ENCODE results near the gene WNT7A. TPM values are rescaled to one million over a fixed set of nuclear protein-coding genes. Genes with fewer than 3 reads are reported as not detected.
"Not testable (repeated sequence)": the region's sequence is repeated elsewhere in the genome, so short reads cannot be mapped to it uniquely, and the experiment has no call there.

WNT7A gene
- total RNA-seq, 1 donor from 2014 or later: 1.0 TPM

DNA sequence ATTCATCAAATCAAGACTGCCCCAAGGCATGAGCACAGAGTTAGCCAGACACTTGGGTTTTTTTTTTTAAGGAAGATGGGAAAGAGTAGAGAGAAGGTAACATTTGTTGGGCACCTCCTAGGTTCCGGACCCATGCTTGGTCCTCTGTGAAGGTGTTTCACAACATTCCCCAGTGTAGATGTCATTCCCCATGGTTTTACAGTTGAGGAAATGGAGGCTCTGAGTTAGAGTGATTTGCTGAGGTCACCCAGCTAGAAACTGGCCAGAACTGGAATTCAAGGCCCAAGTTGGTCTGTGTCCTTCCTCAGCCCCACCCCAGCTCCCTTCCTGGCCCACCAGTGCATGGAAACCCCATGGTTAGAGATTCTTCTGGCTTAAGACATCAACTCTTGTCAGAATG lies 19.9 kb downstream of the WNT7A start:
- no peak for DNase-seq (ENCODE audit: low spot score in 2 of 2, unreplicated experiment in 2 of 2)
- Mint-ChIP-seq H3K27me3 (ENCODE audit: low read depth) (peaks cover 49% of the 10 kb centered on the region), H3K4me1 (no peaks in the 10 kb centered on the region), H3K4me3 (no peak overlapping the region), H3K27ac (no peak overlapping the region), H3K9me3 (no peaks in the 10 kb centered on the region), H3K36me3 (no peaks in the 10 kb centered on the region)
- TF ChIP-seq, protein P1, sequence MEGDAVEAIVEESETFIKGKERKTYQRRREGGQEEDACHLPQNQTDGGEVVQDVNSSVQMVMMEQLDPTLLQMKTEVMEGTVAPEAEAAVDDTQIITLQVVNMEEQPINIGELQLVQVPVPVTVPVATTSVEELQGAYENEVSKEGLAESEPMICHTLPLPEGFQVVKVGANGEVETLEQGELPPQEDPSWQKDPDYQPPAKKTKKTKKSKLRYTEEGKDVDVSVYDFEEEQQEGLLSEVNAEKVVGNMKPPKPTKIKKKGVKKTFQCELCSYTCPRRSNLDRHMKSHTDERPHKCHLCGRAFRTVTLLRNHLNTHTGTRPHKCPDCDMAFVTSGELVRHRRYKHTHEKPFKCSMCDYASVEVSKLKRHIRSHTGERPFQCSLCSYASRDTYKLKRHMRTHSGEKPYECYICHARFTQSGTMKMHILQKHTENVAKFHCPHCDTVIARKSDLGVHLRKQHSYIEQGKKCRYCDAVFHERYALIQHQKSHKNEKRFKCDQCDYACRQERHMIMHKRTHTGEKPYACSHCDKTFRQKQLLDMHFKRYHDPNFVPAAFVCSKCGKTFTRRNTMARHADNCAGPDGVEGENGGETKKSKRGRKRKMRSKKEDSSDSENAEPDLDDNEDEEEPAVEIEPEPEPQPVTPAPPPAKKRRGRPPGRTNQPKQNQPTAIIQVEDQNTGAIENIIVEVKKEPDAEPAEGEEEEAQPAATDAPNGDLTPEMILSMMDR (IDR thresholded peaks at IDR 0.05; ENCODE audit: unreplicated experiment): no peak

DNA sequence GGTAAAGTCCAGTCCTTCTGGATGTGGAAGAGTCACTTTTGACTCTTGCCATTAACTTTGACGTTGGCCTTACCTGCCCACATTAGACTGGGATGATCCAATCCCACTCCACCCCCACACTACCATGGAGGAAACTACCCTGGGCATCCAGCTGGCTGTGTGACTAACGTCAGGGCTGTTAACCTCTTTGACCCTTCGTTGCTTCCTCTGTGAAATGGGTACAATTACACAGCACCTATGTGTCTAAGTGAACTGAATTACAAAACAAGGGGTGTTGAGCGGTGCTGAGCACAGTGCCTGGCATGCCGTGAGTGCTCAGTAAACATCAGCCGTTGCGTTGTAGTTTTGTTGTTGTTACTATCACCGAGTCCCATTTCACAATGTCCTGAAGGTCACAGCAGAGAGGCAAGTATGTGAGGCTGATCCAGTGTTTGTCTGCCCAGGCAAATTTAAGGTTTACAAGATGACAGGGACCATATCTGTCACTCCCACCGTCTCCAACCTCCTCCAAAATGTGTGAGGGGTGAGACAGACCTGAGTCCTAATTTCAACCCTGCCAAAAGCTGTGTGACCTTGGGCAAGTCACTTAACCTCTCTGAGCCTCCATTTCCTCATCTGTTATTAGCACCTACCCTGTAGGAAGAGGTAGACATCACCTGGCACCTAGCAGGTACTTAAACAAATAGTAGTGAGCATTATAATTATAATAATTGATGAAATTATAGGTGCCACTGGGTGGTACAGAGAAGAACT lies 20.9 kb downstream of the WNT7A start:
- H3K36me3 Mint-ChIP-seq: no peaks in the 10 kb centered on the region
- H3K9me3 Mint-ChIP-seq: no peaks in the 10 kb centered on the region
- TF ChIP-seq, protein P1 (IDR thresholded peaks at IDR 0.05; ENCODE audit: unreplicated experiment): no peak
- no peak overlapping the region for H3K4me3 Mint-ChIP-seq
- no peak for DNase-seq (ENCODE audit: low spot score in 2 of 2, unreplicated experiment in 2 of 2)
- H3K4me1 Mint-ChIP-seq: no peaks in the 10 kb centered on the region
- H3K27me3 Mint-ChIP-seq (ENCODE audit: low read depth): peaks cover 39% of the 10 kb centered on the region
- no peak overlapping the region for H3K27ac Mint-ChIP-seq

DNA sequence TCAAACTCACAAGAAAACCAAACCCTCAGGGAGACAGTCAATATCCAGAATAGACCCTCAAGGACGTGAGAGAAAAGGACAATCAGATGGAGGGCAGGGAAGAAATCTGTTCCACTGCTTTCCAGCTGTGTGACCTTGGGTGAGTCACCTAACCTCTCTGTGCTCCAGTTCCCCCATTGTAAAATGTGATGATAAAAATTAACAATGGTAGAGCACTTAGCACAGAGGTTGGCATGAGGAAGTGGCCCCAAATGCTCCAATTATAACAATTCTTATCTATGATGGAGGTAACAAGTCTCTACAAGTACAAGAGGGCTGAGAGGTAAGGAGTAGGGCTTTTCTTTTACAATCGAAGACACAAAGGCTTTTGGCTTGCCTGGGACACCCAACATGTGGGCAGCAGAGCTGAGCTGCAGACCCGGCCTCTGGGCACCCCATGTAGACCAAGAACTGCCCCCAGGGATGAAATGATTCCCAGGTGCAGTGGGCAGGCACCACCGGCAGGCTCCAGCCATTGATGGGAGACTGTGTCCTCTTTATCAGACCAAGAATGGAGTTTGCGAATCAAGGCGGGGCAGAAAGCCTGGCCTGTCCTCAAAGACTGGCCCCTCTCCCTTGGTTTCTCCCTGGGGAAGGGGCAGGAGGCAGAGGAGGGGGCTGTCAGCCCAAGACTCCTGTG lies 22.0 kb downstream of the WNT7A start:
- no peak for DNase-seq (ENCODE audit: low spot score in 2 of 2, unreplicated experiment in 2 of 2)
- Mint-ChIP-seq H3K27me3 (ENCODE audit: low read depth) (peaks cover 31% of the 10 kb centered on the region), H3K27ac (no peak overlapping the region), H3K4me1 (no peaks in the 10 kb centered on the region), H3K9me3 (no peaks in the 10 kb centered on the region), H3K36me3 (no peaks in the 10 kb centered on the region), H3K4me3 (no peak overlapping the region)
- TF ChIP-seq, protein P1 (IDR thresholded peaks at IDR 0.05; ENCODE audit: unreplicated experiment): no peak

DNA sequence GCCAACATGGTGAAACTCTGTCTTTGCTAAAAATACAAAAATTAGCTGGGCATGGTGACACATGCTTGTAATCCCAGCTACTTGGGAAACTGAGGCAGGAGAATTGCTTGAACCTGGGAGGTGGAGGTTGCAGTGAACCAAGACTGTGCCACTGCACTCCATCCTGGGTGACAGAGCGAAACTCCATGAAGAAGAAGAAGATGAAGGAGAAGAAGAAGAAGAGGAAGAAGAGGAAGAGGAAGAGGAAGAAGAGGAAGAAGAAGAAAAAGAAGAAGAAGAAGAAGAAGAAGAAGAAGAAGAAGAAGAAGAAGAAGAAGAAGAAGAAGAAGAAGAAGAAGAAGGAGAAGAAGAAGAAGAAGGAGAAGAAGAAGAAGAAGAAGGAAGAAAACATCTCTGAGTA lies 23.2 kb downstream of the WNT7A start:
- not testable (repeated sequence) for H3K36me3 Mint-ChIP-seq; H3K27ac Mint-ChIP-seq; H3K9me3 Mint-ChIP-seq; DNase-seq (ENCODE audit: low spot score in 2 of 2, unreplicated experiment in 2 of 2); H3K4me3 Mint-ChIP-seq; H3K4me1 Mint-ChIP-seq
- H3K27me3 Mint-ChIP-seq (ENCODE audit: low read depth): peaks cover 22% of the 10 kb centered on the region

DNA sequence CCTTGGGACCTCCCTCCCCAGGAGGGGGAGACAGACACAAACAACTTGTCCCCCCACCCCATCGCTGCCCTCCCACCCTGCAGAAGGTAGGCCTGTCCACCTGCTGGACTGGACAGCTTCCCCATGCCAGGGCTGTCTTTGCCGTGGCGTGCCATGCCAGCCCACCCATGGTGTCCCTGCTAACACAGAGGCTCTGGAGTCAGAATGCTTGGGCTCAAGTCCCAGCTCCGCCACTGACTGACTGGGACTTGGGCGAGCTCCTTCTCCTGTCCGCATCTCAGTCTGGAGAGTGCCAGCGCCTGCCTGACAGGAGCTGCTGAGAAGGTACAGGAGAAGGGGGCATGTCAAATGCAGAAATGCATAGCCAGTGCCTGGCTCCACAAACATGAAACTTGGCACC lies 23.9 kb downstream of the WNT7A start:
- peaks cover 8% of the 10 kb centered on the region for H3K4me1 Mint-ChIP-seq
- no peak overlapping the region for H3K4me3 Mint-ChIP-seq
- peaks cover 16% of the 10 kb centered on the region for H3K27me3 Mint-ChIP-seq (ENCODE audit: low read depth)
- no peak for DNase-seq (ENCODE audit: low spot score in 2 of 2, unreplicated experiment in 2 of 2)
- TF ChIP-seq, protein P1 (IDR thresholded peaks at IDR 0.05; ENCODE audit: unreplicated experiment): no peak
- H3K36me3 Mint-ChIP-seq: no peaks in the 10 kb centered on the region
- H3K27ac Mint-ChIP-seq: no peak overlapping the region
- H3K9me3 Mint-ChIP-seq: no peaks in the 10 kb centered on the region

DNA sequence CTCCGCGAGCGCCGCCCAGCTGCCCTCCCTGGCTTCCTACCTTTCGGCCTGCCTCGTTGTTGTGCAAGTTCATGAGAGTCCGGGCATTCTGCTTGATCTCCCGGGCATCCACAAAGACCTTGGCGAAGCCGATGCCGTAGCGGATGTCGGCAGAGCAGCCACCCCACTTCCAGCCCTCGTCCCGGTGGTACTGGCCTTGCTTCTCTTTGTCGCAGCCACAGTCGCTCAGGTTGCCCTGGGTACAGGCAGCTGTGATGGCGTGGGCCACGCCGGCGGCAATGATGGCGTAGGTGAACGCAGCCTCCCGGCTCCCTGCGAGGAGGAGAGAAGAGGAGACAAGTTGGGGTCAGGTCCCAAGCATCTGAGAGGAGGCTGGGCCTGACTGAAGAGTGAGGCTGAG lies 25.4 kb downstream of the WNT7A start:
- H3K36me3 Mint-ChIP-seq: no peaks in the 10 kb centered on the region
- H3K4me3 Mint-ChIP-seq: no peak overlapping the region
- peaks cover 10% of the 10 kb centered on the region for H3K27me3 Mint-ChIP-seq (ENCODE audit: low read depth)
- TF ChIP-seq, protein P1 (IDR thresholded peaks at IDR 0.05; ENCODE audit: unreplicated experiment): no peak
- H3K4me1 Mint-ChIP-seq: peaks cover 14% of the 10 kb centered on the region
- no peak overlapping the region for H3K27ac Mint-ChIP-seq
- DNase-seq (ENCODE audit: low spot score in 2 of 2, unreplicated experiment in 2 of 2): no peak
- H3K9me3 Mint-ChIP-seq: no peaks in the 10 kb centered on the region

All from mesothelial cell of epicardium (in vitro differentiated cells).